PFSK-1 (cell line): ENCODE measurements around the gene NFIX.

Experiments
- POLR2AphosphoS5 ChIP-seq: IDR thresholded peaks from 2 replicates; pipeline ENCODE4 v1.6.1; 2012; ENCODE audit warnings: low read depth, mild to moderate bottlenecking, control low read depth, low read length, moderate library complexity
- TAF1 ChIP-seq: IDR thresholded peaks from 2 replicates; pipeline ENCODE4 v1.6.1; 2012; ENCODE audit warnings: low read length, control low read depth, borderline replicate concordance; ENCODE audit not compliant: insufficient read depth

GRCh38 chr19:13033819-13034611 is 38.7 kb downstream of the NFIX start:
- TF ChIP-seq POLR2AphosphoS5 (no peak), TAF1 (no peak)
